H9 (cell line): Measurements from ENCODE around the gene LITAF. TPM values are rescaled to one million over a fixed set of nuclear protein-coding genes. Genes with fewer than 3 reads are reported as not detected.

ENCODE experiments used
- DNase-seq: peaks from one replicate; pipeline ENCODE4 v3.0.0-alpha.2; 2017
- H2AFZ ChIP-seq: one replicate; pipeline ENCODE4 v1.6.1; 2013; ENCODE audit warnings: mild to moderate bottlenecking, low read length, control low read depth, moderate library complexity
- H2AK5ac ChIP-seq: 2 replicates; pipeline ENCODE4 v1.6.1; 2013; ENCODE audit warnings: low read length, control low read depth, mixed read lengths; ENCODE audit not compliant: insufficient read length
- H2BK120ac ChIP-seq: one replicate; pipeline ENCODE4 v1.6.1; 2013; ENCODE audit warnings: low read depth, mild to moderate bottlenecking, low read length, control low read depth, inconsistent platforms; ENCODE audit not compliant: poor library complexity, severe bottlenecking
- H2BK12ac ChIP-seq: 2 replicates; pipeline ENCODE4 v1.6.1; 2013; ENCODE audit warnings: low read length, control low read depth, mixed read lengths, low read depth; ENCODE audit not compliant: insufficient read length
- H2BK15ac ChIP-seq: 2 replicates; pipeline ENCODE4 v1.6.1; 2013; ENCODE audit warnings: low read depth, low read length, control low read depth
- H2BK20ac ChIP-seq: one replicate; pipeline ENCODE4 v1.6.1; 2013; ENCODE audit warnings: low read depth, mild to moderate bottlenecking, low read length, control low read depth, inconsistent platforms; ENCODE audit not compliant: poor library complexity, severe bottlenecking
- H2BK5ac ChIP-seq: 2 replicates; pipeline ENCODE4 v1.6.1; 2013; ENCODE audit warnings: low read length, control low read depth, mixed read lengths; ENCODE audit not compliant: insufficient read length
- H3K14ac ChIP-seq: 2 replicates; pipeline ENCODE4 v1.6.1; 2013; ENCODE audit warnings: low read length, control low read depth; ENCODE audit not compliant: insufficient read depth
- H3K18ac ChIP-seq: 2 replicates; pipeline ENCODE4 v1.6.1; 2013; ENCODE audit warnings: low read depth, mild to moderate bottlenecking, mixed read lengths, low read length, control low read depth; ENCODE audit not compliant: insufficient read length
- H3K23ac ChIP-seq: 2 replicates; pipeline ENCODE4 v1.6.1; 2013; ENCODE audit warnings: low read length, control low read depth, mixed read lengths, low read depth; ENCODE audit not compliant: insufficient read length
- H3K23me2 ChIP-seq: 2 replicates; pipeline ENCODE4 v1.6.1; 2013; ENCODE audit warnings: low read depth, mild to moderate bottlenecking, mixed read lengths, low read length, control low read depth; ENCODE audit not compliant: insufficient read length, poor library complexity, severe bottlenecking
- H3K27ac ChIP-seq: 2 replicates; pipeline ENCODE4 v1.5.1; 2013; ENCODE audit warnings: low read length, control low read depth, mixed read lengths, low read depth; ENCODE audit not compliant: insufficient read length
- H3K27me3 ChIP-seq: 2 replicates; pipeline ENCODE4 v1.6.1; 2013; ENCODE audit warnings: low read length, control low read depth, inconsistent platforms; ENCODE audit not compliant: insufficient read depth
- H3K4ac ChIP-seq: 2 replicates; pipeline ENCODE4 v1.6.1; 2013; ENCODE audit warnings: low read depth, mild to moderate bottlenecking, control low read depth, inconsistent platforms, low read length, moderate library complexity
- H3K4me1 ChIP-seq: 2 replicates; pipeline ENCODE4 v1.6.1; 2013; ENCODE audit warnings: low read length, control low read depth, inconsistent platforms; ENCODE audit not compliant: insufficient read depth
- H3K4me2 ChIP-seq: 2 replicates; pipeline ENCODE4 v1.6.1; 2013; ENCODE audit warnings: low read length, control low read depth, mixed read lengths; ENCODE audit not compliant: insufficient read length, insufficient read depth
- H3K56ac ChIP-seq: 2 replicates; pipeline ENCODE4 v1.6.1; 2013; ENCODE audit warnings: low read depth, mild to moderate bottlenecking, mixed read lengths, low read length, control low read depth; ENCODE audit not compliant: insufficient read length
- H3K79me1 ChIP-seq: 2 replicates; pipeline ENCODE4 v1.6.1; 2013; ENCODE audit warnings: low read depth, mild to moderate bottlenecking, moderate library complexity, low read length, control low read depth, inconsistent platforms; ENCODE audit not compliant: insufficient read depth, poor library complexity, severe bottlenecking
- H3K79me2 ChIP-seq: 2 replicates; pipeline ENCODE4 v1.6.1; 2013; ENCODE audit warnings: low read length, control low read depth, inconsistent platforms; ENCODE audit not compliant: insufficient read depth
- H3K9ac ChIP-seq: 2 replicates; pipeline ENCODE4 v1.6.1; 2013; ENCODE audit warnings: low read length, control low read depth, mixed read lengths; ENCODE audit not compliant: insufficient read length; ENCODE audit errors: extremely low read depth
- H3K9me3 ChIP-seq: one replicate; pipeline ENCODE4 v1.6.1; 2013; ENCODE audit warnings: low read depth, low read length, inconsistent platforms; ENCODE audit not compliant: control insufficient read depth
- H3T11ph ChIP-seq: one replicate; pipeline ENCODE4 v1.6.1; 2013; ENCODE audit warnings: mild to moderate bottlenecking, low read length, control low read depth, inconsistent platforms
- H4K20me1 ChIP-seq: one replicate; pipeline ENCODE4 v1.6.1; 2013; ENCODE audit not compliant: control insufficient read depth, insufficient read length, insufficient read depth
- H4K5ac ChIP-seq: 2 replicates; pipeline ENCODE4 v1.6.1; 2013; ENCODE audit warnings: low read depth, mild to moderate bottlenecking, mixed read lengths, low read length, control low read depth; ENCODE audit not compliant: insufficient read length
- H4K8ac ChIP-seq: replicated peaks from 2 replicates; pipeline ENCODE4 v1.6.1; 2013; ENCODE audit warnings: low read length, control low read depth, mixed read lengths, low read depth; ENCODE audit not compliant: insufficient read length
- H4K91ac ChIP-seq: 2 replicates; pipeline ENCODE4 v1.6.1; 2013; ENCODE audit warnings: low read depth, mild to moderate bottlenecking, moderate library complexity, mixed read lengths, low read length, control low read depth; ENCODE audit not compliant: insufficient read length
- H3K27ac Mint-ChIP-seq, 3 experiments: 2 replicates in 2 of 3; 3 replicates in 1 of 3; pipeline ENCODE4 v1.8.0; 2020 to 2021; ENCODE audit warnings: mixed read lengths in 3 of 3, mild to moderate bottlenecking in 1 of 3, moderate library complexity in 1 of 3
- H3K27me3 Mint-ChIP-seq: 2 replicates; pipeline ENCODE4 v1.8.0; 2021; ENCODE audit warnings: low read depth, mild to moderate bottlenecking, moderate library complexity, mixed read lengths
- H3K36me3 Mint-ChIP-seq, 3 experiments: 2 replicates in 2 of 3; 3 replicates in 1 of 3; pipeline ENCODE4 v1.8.0; 2020 to 2021; ENCODE audit warnings: low read depth in 3 of 3, mixed read lengths in 3 of 3; ENCODE audit not compliant: insufficient read depth in 1 of 3
- H3K4me1 Mint-ChIP-seq, 2 experiments: 2 replicates each; pipeline ENCODE4 v1.8.0; 2020; ENCODE audit warnings: mixed read lengths in 2 of 2
- H3K4me3 Mint-ChIP-seq, 2 experiments: 2 replicates in 1 of 2; 3 replicates in 1 of 2; pipeline ENCODE4 v1.8.0; 2020 to 2021; ENCODE audit warnings: mild to moderate bottlenecking in 2 of 2, mixed read lengths in 2 of 2, moderate library complexity in 1 of 2
- H3K9me3 Mint-ChIP-seq, 2 experiments: 2 replicates in 1 of 2; 3 replicates in 1 of 2; pipeline ENCODE4 v1.8.0; 2020; ENCODE audit warnings: mild to moderate bottlenecking in 2 of 2, mixed read lengths in 2 of 2, moderate library complexity in 1 of 2
- CTCF ChIP-seq: fragments of 200-600 bp; sonication (generic); conservative IDR thresholded peaks from 3 replicates; pipeline ENCODE4 v1.8.0; 2021; ENCODE audit warnings: antibody characterized with exemption, mild to moderate bottlenecking
- WGBS: extraction: QIAGEN DNeasy Blood & Tissue Kit; methylation state at CpG from one replicate; pipeline ENCODE4 v1.1.7; 2013; ENCODE audit warnings: missing lambda C conversion rate, low lambda C conversion rate, mixed read lengths; ENCODE audit not compliant: insufficient read length; ENCODE audit errors: extremely low coverage; 5-methylcytosine and 5-hydroxymethylcytosine counted together
- total RNA-seq: library from RNA; stranded (reverse); gene quantifications from 2 replicates; pipeline ENCODE4 v1.2.1, GENCODE V29; 2021

LITAF gene
- total RNA-seq, 1 experiment from 2014 or later = 249 TPM

DNA sequence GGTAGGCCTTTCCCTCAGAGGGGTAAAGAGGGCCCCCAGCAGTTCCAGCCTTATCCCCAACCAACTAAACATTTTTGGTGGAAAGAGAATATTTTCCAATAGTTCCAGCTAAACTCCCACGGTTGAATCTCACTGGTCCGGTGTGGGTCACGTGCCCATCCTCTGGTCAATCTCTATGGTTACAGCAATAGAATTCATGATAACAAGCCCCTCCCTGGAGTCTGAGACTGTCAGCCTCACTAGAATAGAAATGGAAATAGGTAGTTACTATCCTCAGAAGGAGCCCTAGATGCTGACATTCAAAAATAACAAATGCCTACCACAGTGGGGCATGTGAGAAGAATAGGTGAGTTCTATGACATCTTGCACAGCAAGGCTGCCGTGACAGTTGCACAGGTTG is 37.5 kb upstream of the LITAF start:
- Histone ChIP-seq H3K79me2 (no peaks in the 10 kb centered on the region), H3K9ac (no peak overlapping the region), H3K23me2 (no peaks in the 10 kb centered on the region), H3K56ac (no peak overlapping the region), H2AFZ (no peak overlapping the region), H3K4ac (no peak overlapping the region), H4K5ac (no peak overlapping the region), H2BK120ac (no peak overlapping the region), H4K20me1 (no peaks in the 10 kb centered on the region), H3K79me1 (no peaks in the 10 kb centered on the region), H3K27me3 (no peaks in the 10 kb centered on the region), H2BK5ac (no peak overlapping the region), H3K4me1 (no peaks in the 10 kb centered on the region), H2AK5ac (no peak overlapping the region), H3K27ac (no peak overlapping the region), H3T11ph (no peak overlapping the region), H3K18ac (no peak overlapping the region), H4K91ac (no peak overlapping the region), H2BK12ac (no peak overlapping the region), H3K14ac (no peak overlapping the region), H4K8ac (no peak overlapping the region), H3K4me2 (no peak overlapping the region), H3K23ac (no peak overlapping the region), H3K9me3 (no peaks in the 10 kb centered on the region), H2BK15ac (no peak overlapping the region), H2BK20ac (no peak overlapping the region)
- Mint-ChIP-seq H3K4me3 (no peak overlapping the region), H3K4me1 (peaks cover 16% of the 10 kb centered on the region in 2 experiments), H3K9me3 (peaks cover 0 to 3% of the 10 kb centered on the region in 2 experiments; a peak in 1 of 5 replicates), H3K27me3 (peaks cover 1% of the 10 kb centered on the region; the same call in 1 of the 2 replicates), H3K27ac (peak overlapping the region in 1 of 3 experiments; percentile 72; a peak in 1 of 7 replicates), H3K36me3 (peaks cover 0 to 8% (median 0%) of the 10 kb centered on the region in 3 experiments; a peak in 2 of 7 replicates)
- no peak for TF ChIP-seq CTCF
- WGBS = no CpG with 5 or more reads among the region's 4 CpGs
- no peak for DNase-seq
